Endodermal cell (in vitro differentiated cells): ENCODE data around the gene PSAT1. TPM values are rescaled to one million over a fixed set of nuclear protein-coding genes. Genes with fewer than 3 reads are reported as not detected.

Experiments
- DNase-seq: peaks from one replicate; pipeline ENCODE4 v3.0.0-alpha.2; 2017
- H3K27ac ChIP-seq: 2 replicates; pipeline ENCODE4 v1.5.1; 2013; ENCODE audit warnings: mild to moderate bottlenecking, low read depth, low read length, moderate library complexity
- H3K27me3 ChIP-seq: 2 replicates; pipeline ENCODE4 v1.6.1; 2013; ENCODE audit warnings: mild to moderate bottlenecking, low read length, moderate library complexity; ENCODE audit not compliant: insufficient read depth, control insufficient read depth, poor library complexity, severe bottlenecking
- H3K36me3 ChIP-seq: 2 replicates; pipeline ENCODE4 v1.7.0; 2013; ENCODE audit warnings: mild to moderate bottlenecking, low read length, moderate library complexity; ENCODE audit not compliant: control insufficient read depth, insufficient read depth
- H3K4me1 ChIP-seq: one replicate; pipeline ENCODE4 v1.7.0; 2013; ENCODE audit warnings: low read length; ENCODE audit not compliant: control insufficient read depth, insufficient read depth
- H3K4me3 ChIP-seq: 2 replicates; pipeline ENCODE4 v1.5.1; 2013; ENCODE audit warnings: mild to moderate bottlenecking, low read length, moderate library complexity
- H3K9ac ChIP-seq: 2 replicates; pipeline ENCODE4 v1.6.1; 2013; ENCODE audit warnings: mild to moderate bottlenecking, low read length, moderate library complexity; ENCODE audit not compliant: poor library complexity, severe bottlenecking; ENCODE audit errors: extremely low read depth
- H3K9me3 ChIP-seq: 2 replicates; pipeline ENCODE4 v1.6.1; 2013; ENCODE audit warnings: mild to moderate bottlenecking, low read length, moderate library complexity; ENCODE audit not compliant: control insufficient read depth
- H3K27ac Mint-ChIP-seq: 2 replicates; pipeline ENCODE4 v1.8.0; 2020; ENCODE audit warnings: mixed read lengths
- H3K27me3 Mint-ChIP-seq: 2 replicates; pipeline ENCODE4 v1.8.0; 2021; ENCODE audit warnings: mild to moderate bottlenecking, mixed read lengths; ENCODE audit not compliant: insufficient read depth
- H3K36me3 Mint-ChIP-seq: 2 replicates; pipeline ENCODE4 v1.8.0; 2020; ENCODE audit warnings: low read depth, mixed read lengths
- H3K4me1 Mint-ChIP-seq: 2 replicates; pipeline ENCODE4 v1.8.0; 2020; ENCODE audit warnings: mixed read lengths
- H3K4me3 Mint-ChIP-seq: 2 replicates; pipeline ENCODE4 v1.8.0; 2020; ENCODE audit warnings: mild to moderate bottlenecking, moderate library complexity, mixed read lengths
- H3K9me3 Mint-ChIP-seq: 2 replicates; pipeline ENCODE4 v1.8.0; 2020; ENCODE audit warnings: mild to moderate bottlenecking, mixed read lengths
- CTCF ChIP-seq: fragments of 200-600 bp; sonication (generic); conservative IDR thresholded peaks from 2 replicates; pipeline ENCODE4 v1.5.0; 2021; ENCODE audit warnings: antibody characterized with exemption, mild to moderate bottlenecking
- WGBS, 2 experiments: methylation state at CpG; one replicate each; pipeline versions ENCODE4 v1.1.5 to v1.1.7; 2013; ENCODE audit warnings: missing lambda C conversion rate in 2 of 2, mixed read lengths in 1 of 2; ENCODE audit not compliant: insufficient coverage in 1 of 2, insufficient read length in 1 of 2; 5-methylcytosine and 5-hydroxymethylcytosine counted together
- total RNA-seq, 2 donors: library from RNA; stranded (reverse); fragmentation: NEBNext Ultra II Directional in 1 of 2; extraction: Animal tissue kit (Norgen Biotek cat#: 25700) in 1 of 2; gene quantifications; 2 replicates in 1 of 2; 3 replicates in 1 of 2; pipeline ENCODE4 v1.2.1, GENCODE V29; 2021

Gene PSAT1
- total RNA-seq, 2 donors from 2014 or later: 64.4 to 75.7 TPM

- H3K27me3 Mint-ChIP-seq: peaks cover 9% of the 10 kb centered on the region
- no peaks in the 10 kb centered on the region for H3K36me3 Mint-ChIP-seq
- no peak overlapping the region for H3K27ac Mint-ChIP-seq
- no peaks in the 10 kb centered on the region for H3K9me3 Mint-ChIP-seq
- Histone ChIP-seq H3K27me3 (peaks cover 13% of the 10 kb centered on the region), H3K4me1 (no peaks in the 10 kb centered on the region), H3K9ac (no peak overlapping the region), H3K4me3 (no peak overlapping the region), H3K9me3 (no peaks in the 10 kb centered on the region), H3K36me3 (no peaks in the 10 kb centered on the region), H3K27ac (no peak overlapping the region)
- no peak for DNase-seq
- 81 to 95% methylated on average over 7 to 8 of the region's 8 CpGs for WGBS, 2 experiments
- peaks cover 9% of the 10 kb centered on the region for H3K4me1 Mint-ChIP-seq
- no peak for TF ChIP-seq CTCF
- no peak overlapping the region for H3K4me3 Mint-ChIP-seq
Measured at GRCh38 chr9:78291240-78291925, 5.5 kb upstream of the PSAT1 start.

GRCh38 chr9:78292026-78292425 is 4.9 kb upstream of the PSAT1 start:
- H3K36me3 Mint-ChIP-seq: no peaks in the 10 kb centered on the region
- no peak for DNase-seq
- H3K36me3 ChIP-seq: no peaks in the 10 kb centered on the region
- 84 to 90% methylated on average over 6 of the region's 6 CpGs for whole genome bisulfite sequencing, 2 experiments
- no peak overlapping the region for H3K27ac ChIP-seq
- no peak overlapping the region for H3K27ac Mint-ChIP-seq
- peaks cover 9% of the 10 kb centered on the region for H3K4me1 Mint-ChIP-seq
- H3K4me1 ChIP-seq: no peaks in the 10 kb centered on the region
- H3K27me3 Mint-ChIP-seq: peaks cover 9% of the 10 kb centered on the region
- no peaks in the 10 kb centered on the region for H3K9me3 Mint-ChIP-seq
- peaks cover 11% of the 10 kb centered on the region for H3K27me3 ChIP-seq
- H3K4me3 ChIP-seq: no peak overlapping the region
- H3K4me3 Mint-ChIP-seq: no peak overlapping the region
- H3K9me3 ChIP-seq: no peaks in the 10 kb centered on the region
- no peak overlapping the region for H3K9ac ChIP-seq
- TF ChIP-seq CTCF: no peak

GRCh38 chr9:78292716-78293497 is 4.0 kb upstream of the PSAT1 start:
- peaks cover 11% of the 10 kb centered on the region for H3K4me1 Mint-ChIP-seq
- no peaks in the 10 kb centered on the region for H3K9me3 Mint-ChIP-seq
- no peak for TF ChIP-seq CTCF
- no peak overlapping the region for H3K9ac ChIP-seq
- H3K4me3 Mint-ChIP-seq: no peak overlapping the region
- H3K27ac Mint-ChIP-seq: no peak overlapping the region
- H3K9me3 ChIP-seq: no peaks in the 10 kb centered on the region
- WGBS, 2 experiments: 84 to 97% methylated on average over 2 to 8 of the region's 9 CpGs
- peaks cover 11% of the 10 kb centered on the region for H3K27me3 ChIP-seq
- H3K27ac ChIP-seq: no peak overlapping the region
- no peaks in the 10 kb centered on the region for H3K36me3 ChIP-seq
- no peaks in the 10 kb centered on the region for H3K4me1 ChIP-seq
- no peak overlapping the region for H3K4me3 ChIP-seq
- peaks cover 9% of the 10 kb centered on the region for H3K27me3 Mint-ChIP-seq
- peak; percentile 14 for DNase-seq
- no peaks in the 10 kb centered on the region for H3K36me3 Mint-ChIP-seq
